Endothelial cell of umbilical vein (primary cell): ENCODE results near the gene PTPN9.
"Not testable (repeated sequence)": the region's sequence is repeated elsewhere in the genome, so short reads cannot be mapped to it uniquely, and the experiment has no call there.

Source experiments
- CTCF ChIP-seq, 2 donors: IDR thresholded peaks; 1 replicate in 1 of 2; 2 replicates in 1 of 2; pipeline ENCODE4 v1.5.1; 2011; ENCODE audit warnings: low read length in 2 of 2, mild to moderate bottlenecking in 2 of 2, moderate library complexity in 2 of 2, control low read depth in 1 of 2, inconsistent platforms in 1 of 2, low read depth in 1 of 2; ENCODE audit not compliant: insufficient read depth in 1 of 2; ENCODE audit errors: extremely low read depth in 1 of 2
- EZH2 ChIP-seq: IDR thresholded peaks from 2 replicates; pipeline ENCODE4 v1.6.1; 2012; ENCODE audit warnings: borderline replicate concordance, low read depth, mild to moderate bottlenecking, moderate library complexity, low read length, inconsistent platforms; ENCODE audit not compliant: severe bottlenecking
- FOS ChIP-seq: IDR thresholded peaks from 2 replicates; pipeline ENCODE4 v1.6.1; 2011; ENCODE audit warnings: mild to moderate bottlenecking, low read length, moderate library complexity, borderline replicate concordance; ENCODE audit not compliant: insufficient read depth
- GATA2 ChIP-seq: IDR thresholded peaks from 2 replicates; pipeline ENCODE4 v1.7.0; 2011; ENCODE audit warnings: low read depth, mild to moderate bottlenecking, moderate library complexity, mixed read lengths, low read length; ENCODE audit not compliant: insufficient read length, insufficient read depth
- MYC ChIP-seq: IDR thresholded peaks from one replicate; pipeline ENCODE4 v1.6.1; 2011; ENCODE audit warnings: mild to moderate bottlenecking, low read depth, low read length
- POLR2A ChIP-seq: IDR thresholded peaks from 2 replicates; pipeline ENCODE4 v1.6.1; 2012; ENCODE audit warnings: low read depth, mild to moderate bottlenecking, control low read depth, low read length

- TF ChIP-seq CTCF (IDR thresholded peaks at IDR 0.05; ENCODE audit: extremely low read depth in 1 of 2, insufficient read depth in 1 of 2, low read depth in 1 of 2, low read length in 2 of 2); FOS; MYC; EZH2; POLR2A; GATA2: not testable (repeated sequence)
Observed at GRCh38 chr15:75480463-75480862, 98.7 kb downstream of the PTPN9 start.
